SIG-M5 treated with dmso at 0.1 percent for 504 hours (cell line): ENCODE data around the gene TNFRSF1A.

Experiments
- DNase-seq: peaks from one replicate; lab custom pipeline; 2025; ENCODE audit not compliant: unreplicated experiment; lab: John Stamatoyannopoulos, UW

TNFRSF1A gene

GRCh38 chr12:6279631-6280030, 62.2 kb downstream of the TNFRSF1A start:
- no peak for DNase-seq

DNA sequence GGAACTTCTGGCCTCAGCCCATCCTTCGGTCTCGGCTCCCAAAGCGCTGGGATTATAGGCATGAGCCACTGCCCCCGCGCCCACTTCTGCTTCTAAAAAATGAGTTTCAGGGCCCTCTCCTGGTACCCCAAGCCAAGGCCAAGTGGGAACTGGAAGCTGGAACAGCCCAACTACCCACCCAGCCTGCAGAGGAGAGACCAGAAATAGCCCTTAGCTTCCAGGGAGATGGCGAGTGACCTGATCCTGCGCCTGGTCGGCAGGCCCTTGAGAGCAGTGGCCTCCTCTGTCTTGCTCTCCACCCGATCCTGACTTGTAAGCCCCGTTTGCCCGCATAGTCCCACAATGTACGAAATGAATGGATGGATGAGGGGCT, 62.6 kb downstream of the TNFRSF1A start:
- DNase-seq, result no peak
